ENCODE measurements around the gene SUPT20H.

- peak; percentile 28 for TF ChIP-seq CTCF (IDR thresholded peaks at IDR 0.05; ENCODE audit: low read length)
- no peak for TF ChIP-seq EZH2 (optimal IDR thresholded peaks at IDR 0.05; ENCODE audit: low read depth, low read length)
- no peak for TF ChIP-seq EZH2phosphoT487 (IDR thresholded peaks at IDR 0.05; ENCODE audit: low read length)
Measured at GRCh38 chr13:36981156-36981743, 78.2 kb downstream of the SUPT20H start.

All from MM.1S (cell line).